GM18868 (cell line): ENCODE data around the gene CASP9.

Experiments used
- ATAC-seq: cut with Tn5 transposase; IDR thresholded peaks from one replicate; pipeline ENCODE4 v1.9.1; 2021; ENCODE audit warnings: mild to moderate bottlenecking, moderate library complexity; ENCODE audit not compliant: unreplicated experiment

CASP9 gene

DNA sequence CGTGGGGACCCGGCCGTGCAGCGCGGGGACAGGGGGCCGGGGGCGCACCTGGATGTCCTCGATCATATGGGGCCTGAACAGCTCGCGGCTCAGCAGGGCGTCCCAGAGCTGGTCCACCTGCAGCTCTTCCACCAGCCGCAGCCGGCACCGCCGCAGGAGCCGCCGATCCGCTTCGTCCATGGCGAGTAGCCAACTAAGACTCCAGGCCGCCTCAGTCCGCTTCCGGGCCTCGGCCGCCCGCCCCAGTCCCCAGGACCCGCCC lies at the start of gene CASP9:
Gene CASP9 (minus strand): TSS at position 195 of the 262 bp plus-strand sequence. CDS start 15 bp downstream, at position 180.
- ATAC-seq: no peak

DNA sequence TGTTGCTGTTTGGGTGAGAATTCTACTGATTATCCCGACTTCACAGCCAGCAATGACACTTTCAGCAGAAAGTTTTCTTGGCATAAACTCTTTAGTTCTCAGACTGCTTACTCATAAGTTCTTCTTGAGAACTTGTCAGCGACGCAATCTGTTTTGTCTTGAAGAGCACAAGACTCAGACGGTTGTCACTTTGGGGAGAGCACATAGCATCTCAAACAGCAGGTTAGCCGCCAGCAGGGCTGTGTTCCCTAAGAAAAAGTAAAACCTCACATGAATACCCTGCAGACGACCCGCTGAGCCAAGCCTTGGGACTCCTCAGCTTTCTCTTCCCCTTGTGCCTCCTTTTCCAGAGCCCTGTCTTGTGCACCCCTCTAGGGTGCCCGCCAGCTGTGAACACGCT lies 49.5 kb upstream of the CASP9 start:
- ATAC-seq: no peak

DNA sequence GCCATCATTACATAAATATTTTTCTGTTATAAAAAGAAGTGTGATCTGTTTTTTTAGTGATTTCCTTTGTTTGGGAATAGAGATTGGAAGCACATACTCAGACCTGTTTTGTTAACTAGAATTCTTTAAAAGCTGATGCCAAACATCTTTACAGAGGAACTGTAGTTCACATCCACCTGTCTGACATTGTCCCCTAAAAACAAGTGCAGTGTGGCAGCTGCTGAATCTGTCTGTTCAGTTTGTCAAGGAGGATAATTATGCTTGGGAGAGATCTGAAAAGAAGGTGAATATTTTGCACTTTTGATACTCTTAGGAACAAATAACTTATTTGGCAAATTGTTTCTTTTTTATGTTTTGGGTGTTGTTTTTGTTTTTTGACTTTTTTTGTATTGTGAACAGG lies 47.3 kb upstream of the CASP9 start:
- no peak for ATAC-seq

DNA sequence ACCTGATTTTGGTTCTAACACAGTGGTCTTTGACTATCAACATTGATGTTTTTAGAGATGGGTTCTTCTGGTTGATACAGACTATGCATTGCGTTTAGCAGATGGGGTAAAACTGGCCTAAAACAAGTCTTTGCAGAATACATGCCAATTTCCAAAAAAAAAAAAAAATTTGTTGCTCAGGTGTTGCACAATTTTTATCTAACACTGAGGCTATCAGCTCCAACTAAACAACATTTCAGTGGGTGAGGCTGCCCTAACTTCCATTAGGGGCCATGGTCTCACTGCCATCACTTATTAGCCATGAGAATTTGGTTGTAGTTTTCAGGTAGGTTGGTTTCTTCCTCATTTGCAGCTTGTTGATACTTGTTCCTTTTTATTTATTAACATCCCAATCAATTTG lies 46.8 kb upstream of the CASP9 start:
- no peak for ATAC-seq

DNA sequence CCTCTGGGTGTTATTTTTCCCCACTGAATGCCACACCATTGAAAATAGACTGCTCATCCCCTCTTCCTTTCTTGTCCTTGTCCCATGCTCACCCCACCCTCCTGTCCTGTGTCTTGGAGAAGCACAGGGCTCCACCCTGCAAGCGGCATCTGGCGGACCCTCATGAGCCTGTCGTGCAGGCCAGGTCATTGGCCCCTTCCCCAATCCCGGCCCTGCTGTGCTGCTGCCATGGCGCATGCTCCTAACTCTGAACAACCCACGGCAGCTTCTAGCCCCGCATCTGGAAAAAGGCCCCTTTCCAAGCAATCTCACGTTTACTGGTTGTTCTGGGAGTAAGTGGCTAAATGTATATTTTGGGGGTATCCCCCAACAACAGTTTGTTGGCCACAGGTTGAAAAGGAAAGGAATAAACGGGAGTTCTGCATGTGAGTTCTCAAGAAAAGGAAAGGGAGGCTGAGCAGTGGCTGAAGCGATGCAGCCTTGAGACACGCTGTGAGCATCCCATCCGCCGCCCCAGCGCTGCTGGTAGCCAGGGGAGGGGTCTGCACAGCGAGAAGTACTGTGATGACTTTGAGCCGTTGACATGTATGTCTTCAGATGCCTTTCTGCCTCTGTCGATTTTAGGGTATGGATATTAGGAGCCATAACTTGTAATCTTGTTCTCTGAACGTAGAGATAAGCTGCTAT lies 44.5 kb upstream of the CASP9 start:
- ATAC-seq: no peak

DNA sequence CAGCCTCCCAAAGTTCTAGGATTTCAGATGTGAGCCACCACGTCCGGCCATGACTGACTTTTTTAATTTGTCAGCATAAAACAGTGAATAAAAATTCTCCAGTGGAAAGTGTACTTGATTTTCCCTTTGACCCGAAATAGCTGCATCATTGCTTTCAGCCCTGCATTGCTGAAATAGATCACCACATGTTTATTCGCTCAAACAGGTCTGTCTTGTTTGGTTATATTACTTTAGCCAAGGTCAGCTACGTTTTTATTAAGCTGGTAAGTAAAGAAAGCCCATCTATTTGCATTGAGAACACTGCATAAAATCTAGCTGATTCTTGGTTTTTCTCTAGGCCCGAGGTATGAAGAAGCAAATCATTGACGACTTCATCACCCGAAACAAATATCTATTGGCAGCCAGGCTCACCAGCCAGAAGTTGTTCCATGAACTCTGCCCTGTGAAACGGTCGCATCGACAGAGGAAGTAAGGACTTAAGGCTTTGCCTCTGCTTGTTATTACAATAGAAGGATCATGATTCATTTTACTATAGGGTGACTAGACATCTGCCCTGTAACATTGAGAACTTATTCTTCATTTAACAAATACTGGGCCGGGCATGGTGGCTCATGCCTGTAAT lies 35.3 kb upstream of the CASP9 start:
- ATAC-seq: no peak

DNA sequence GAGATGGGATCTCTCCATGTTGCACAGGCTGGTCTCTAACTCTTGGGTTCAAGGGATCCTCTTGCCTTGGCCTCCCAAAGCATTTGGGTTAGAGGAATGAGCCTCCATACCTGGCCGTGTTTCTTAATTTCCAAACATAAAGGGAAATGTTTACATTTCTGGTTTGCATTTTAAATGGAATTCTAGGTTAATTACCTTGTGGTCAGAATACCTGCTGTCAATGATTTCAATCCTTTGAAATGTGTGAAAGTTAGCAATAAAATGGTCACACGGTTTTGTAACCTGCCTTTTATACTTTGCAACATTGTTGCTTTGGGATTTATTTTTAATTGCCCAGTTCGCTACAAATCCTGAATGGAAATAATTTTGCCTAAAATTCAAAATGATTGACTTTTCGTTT lies 34.5 kb upstream of the CASP9 start:
- ATAC-seq: no peak

DNA sequence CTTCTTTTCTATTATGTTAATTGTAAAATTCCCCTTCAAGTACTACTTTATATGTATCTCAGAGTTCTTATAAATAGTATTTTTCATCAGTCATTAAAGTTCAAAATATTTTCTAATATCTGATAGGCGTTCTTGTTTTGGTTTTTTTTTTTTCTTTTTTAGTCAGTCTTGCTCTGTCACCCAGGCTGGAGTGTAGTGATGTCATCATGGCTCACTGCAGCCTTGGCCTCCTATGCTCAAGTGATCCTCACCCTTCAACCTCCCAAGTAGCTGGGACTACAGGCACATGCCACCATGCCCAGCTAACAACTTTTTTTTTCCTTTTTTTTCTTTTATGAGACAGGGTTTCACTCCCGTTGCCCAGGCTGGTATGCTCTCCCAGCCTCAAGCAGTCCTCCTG lies 33.6 kb upstream of the CASP9 start:
- no peak for ATAC-seq

DNA sequence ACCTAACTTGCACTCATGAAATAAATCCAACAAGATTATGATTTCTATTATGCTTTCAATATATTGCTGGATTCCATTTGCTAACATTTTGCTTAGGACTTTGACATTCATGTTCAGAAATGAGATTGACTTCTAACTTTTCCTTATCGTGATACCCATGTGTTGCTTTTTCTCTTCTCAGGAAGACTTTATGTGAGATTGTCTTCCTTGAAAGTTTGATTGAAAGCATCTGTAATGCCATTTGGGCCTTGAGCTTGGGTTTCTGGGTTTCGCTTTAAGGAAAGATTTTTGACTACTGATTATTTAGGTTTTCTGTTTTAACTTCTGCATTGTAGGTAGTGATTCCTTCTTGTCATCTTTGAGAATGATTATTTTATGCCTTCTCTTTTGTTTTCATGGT lies 33.0 kb upstream of the CASP9 start:
- no peak for ATAC-seq

DNA sequence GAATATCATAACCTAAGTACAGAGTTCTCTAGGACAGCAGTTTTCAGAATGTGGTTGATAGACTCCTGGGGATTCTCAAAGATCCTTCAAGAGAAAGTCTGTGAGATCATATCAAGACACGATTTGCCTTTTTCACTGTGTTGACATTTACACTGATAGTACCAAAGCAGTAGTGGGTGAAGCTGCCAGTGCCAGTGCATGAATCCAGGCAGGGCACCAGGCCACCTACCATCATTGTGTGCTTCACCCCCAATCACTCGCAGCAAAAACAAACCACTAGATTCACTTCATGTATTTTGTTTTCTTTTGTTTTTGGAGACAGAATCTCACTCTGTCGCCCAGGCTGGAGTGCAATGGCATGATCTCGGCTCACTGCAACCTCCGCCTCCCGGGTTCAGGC lies 26.6 kb upstream of the CASP9 start:
- no peak for ATAC-seq

DNA sequence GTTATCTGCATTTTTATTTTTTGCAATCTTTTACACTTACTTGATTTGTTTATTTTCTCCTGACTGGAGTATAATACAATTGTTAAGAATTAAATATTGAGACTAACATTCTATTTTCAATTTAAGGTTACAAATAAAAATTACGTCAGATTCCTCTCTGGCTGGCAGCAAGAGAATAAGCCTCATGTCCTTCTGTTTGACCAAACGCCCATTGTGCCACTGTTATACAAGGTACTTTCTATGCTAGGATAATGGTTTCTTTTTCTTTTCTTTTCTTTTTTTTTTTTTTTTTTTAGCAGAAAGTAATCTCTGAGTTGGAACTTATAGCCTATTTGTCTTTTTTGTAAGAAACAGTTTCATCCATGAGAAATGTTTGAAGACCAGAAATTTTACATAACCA lies 22.6 kb upstream of the CASP9 start:
- no peak for ATAC-seq

DNA sequence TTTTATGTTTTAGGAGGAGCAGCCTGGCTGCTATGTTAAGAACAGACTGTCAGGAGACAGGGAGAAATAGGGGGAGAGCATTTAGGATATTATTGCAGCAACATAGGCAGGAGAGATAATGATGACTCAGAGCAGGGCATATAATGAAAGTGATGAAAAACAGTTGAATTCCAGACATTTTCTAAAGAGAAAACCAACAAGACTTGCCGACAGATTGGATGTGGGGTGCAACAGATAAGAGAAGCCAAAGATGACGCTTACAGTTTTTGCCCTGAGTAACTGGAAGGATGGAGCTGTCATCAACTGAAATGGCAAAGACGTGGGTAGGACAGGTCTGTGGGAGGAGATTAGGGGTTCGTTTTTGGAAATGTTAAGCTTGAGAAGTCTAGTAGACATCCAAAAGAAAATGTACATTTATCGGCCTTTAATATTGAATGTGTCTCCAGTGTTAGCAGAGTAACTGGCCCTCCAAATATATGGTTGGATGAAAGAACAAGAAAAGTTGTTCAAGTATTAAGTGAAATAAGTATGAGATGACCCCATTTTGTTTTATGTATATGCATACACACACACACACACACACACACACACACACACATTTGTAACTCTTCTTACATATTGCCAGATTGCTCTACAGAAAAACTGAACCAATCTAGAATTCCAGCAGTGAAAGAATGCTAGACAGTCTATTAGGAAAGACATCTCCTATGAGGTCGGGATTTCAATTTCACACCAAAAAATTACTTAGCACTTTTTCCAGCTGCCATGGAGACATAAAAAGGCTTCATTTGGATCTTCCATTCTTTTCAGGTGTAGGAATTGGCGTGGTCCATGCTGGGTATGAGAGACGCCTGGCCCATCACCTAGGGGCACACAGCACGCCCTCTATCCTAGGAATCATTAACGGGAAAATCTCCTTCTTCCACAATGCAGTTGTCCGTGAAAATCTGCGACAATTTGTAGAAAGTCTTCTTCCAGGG lies 19.9 kb upstream of the CASP9 start:
- no peak for ATAC-seq

DNA sequence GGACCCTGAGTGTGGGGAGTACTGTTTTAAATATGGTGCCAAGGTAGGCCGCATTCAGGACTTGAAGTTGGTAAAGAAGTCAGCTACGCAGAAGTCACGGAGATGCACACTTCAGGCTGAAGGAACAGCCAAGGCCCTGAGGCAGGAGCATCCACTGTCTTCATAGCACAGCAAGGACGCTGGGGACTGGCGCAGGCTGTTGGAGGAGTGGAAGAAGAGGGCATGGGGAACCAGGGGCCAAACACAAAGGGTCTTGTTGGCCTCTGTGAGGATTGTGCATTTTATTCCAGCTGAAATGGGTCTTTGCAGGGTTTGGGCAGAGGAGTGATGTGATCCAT lies 19.2 kb upstream of the CASP9 start:
- ATAC-seq: no peak

DNA sequence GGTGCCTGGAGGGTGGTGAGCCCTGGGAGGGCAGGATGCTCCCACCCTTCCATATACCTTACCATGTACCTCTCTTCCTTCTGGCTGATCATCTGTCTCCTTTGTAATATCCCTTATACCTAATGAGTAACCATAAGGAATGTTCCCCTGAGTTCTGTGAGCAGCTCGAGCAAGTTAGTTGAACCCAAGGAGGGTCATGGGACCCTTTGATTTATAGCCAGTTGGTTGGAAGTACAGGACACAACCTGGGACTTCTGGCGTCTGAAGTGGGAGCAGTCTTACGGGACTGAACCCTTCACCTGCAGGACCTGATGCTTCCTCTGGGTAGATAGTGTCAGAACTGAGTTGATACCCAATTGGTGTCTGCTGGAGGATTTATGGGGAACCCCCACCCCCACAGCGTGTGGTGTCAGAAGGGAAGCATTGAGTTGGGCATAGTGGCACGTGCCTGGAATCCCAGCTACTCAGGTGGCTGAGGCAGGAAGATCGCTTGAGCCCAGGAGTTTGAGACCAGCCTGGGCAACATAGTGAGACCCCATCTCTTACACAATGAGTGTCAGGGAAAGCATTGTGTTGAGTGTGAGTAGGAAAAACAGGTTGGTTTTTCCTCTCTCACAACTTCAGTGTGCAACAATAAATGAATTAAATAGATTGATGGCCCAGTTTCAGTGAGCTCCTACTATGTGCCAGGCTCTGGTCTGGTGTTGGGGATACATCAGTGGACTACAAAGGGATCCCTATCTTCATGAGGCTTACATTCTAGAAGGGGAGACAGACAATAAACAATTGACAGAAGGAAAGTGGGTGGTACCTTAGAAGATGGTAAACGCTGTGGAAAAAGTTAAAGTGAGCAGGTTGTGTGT lies 18.6 kb upstream of the CASP9 start:
- no peak for ATAC-seq

DNA sequence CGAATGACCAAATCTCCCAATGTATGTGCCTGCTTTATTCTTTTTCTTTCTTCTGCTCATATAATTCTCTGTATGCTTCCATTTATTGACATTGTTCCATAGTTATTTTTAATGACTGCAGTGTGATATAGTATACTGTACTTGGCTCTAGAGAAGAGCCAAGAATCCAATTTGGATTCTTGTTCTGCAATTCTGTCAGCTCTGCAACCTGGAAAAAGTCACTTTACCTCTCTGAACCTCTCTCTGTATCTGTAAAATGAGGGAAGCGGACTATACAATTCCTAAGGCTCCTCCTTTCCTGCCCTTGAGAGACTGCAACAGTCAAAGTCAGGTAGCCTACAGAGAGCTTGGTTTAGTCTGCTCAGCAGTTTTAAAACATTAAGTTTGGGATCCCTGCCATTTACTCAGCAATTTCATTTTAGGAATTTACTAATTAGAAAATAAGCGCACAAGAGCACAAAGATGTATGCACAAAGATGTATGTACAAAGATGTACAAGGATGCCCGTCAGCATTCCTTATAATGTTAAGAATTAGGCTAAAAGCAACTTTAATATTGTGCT lies 17.3 kb upstream of the CASP9 start:
- no peak for ATAC-seq

DNA sequence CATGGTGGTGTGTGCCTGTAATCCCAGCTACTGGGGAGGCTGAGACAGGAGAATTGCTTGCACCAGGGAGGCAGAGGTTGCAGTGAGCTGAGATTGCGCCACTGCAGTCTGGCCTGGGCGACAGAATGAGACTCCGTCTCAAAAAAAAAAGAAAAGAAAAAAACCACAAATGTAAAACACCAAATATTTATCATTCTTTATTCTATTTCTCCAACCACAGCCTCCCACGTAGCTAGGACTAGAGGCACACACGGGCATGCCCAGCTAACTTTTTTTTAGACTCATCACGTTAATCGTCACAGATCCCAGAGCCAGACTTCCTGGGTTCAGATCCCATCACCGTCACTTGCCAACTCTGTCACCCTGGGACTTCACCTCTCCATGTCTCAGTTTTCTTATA lies 16.2 kb upstream of the CASP9 start:
- no peak for ATAC-seq

DNA sequence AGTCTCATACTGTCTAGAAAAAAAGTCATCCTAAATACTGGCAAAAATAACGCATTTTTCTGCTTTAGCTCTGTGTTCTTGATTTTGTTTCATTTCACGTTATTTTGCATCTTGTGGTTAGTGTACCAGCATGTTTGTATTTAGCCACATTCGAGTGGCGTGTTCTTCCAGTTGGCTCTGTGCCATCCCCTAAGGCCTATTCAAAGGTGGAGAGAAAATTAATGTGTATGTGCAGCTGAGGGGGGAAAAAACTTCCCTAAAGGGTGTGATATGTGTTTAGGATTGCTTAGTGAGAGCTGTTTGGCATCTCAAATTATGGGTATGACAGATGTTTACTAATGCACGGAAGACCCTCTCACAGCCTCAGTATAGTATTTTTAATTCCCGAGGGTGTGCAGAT lies 14.8 kb upstream of the CASP9 start:
- ATAC-seq: no peak

DNA sequence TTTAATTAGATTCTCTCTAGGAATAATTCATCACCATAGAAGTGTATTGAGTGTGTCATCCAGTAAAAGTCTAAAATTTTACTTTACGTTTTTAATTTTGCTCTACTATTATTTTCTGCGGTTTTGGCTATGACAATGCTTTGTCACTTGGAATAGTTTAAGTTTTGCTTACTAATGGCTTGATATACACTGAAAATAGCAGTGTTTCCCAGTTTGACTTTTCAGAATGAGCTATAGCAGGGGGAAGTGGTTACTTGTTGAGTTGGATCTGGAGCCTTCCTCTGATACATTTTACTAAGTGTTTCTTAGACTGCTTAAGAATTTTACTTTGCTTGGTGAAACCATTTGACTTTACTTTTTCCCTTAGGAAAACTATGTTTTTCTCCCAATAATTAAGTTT lies 7.7 kb upstream of the CASP9 start:
- ATAC-seq: no peak

DNA sequence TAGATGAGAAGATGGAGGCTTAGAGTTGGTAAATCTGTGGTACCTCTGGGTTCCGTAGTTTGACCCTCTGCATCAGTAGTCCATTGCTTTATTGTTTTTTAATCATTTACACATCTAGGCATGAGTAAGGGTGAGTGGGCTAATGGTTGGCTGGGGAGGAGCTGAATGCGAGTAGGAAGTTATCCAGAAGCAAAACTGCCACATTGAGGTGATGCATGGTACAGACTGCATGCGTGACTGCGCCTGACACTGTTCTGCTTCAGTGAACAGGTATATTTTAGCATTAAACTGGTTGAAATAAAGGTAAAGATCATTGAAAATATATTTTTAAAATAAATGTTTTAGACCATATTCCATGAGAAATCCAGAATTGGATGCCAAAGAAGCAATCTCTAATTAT lies 7.0 kb upstream of the CASP9 start:
- ATAC-seq: no peak

DNA sequence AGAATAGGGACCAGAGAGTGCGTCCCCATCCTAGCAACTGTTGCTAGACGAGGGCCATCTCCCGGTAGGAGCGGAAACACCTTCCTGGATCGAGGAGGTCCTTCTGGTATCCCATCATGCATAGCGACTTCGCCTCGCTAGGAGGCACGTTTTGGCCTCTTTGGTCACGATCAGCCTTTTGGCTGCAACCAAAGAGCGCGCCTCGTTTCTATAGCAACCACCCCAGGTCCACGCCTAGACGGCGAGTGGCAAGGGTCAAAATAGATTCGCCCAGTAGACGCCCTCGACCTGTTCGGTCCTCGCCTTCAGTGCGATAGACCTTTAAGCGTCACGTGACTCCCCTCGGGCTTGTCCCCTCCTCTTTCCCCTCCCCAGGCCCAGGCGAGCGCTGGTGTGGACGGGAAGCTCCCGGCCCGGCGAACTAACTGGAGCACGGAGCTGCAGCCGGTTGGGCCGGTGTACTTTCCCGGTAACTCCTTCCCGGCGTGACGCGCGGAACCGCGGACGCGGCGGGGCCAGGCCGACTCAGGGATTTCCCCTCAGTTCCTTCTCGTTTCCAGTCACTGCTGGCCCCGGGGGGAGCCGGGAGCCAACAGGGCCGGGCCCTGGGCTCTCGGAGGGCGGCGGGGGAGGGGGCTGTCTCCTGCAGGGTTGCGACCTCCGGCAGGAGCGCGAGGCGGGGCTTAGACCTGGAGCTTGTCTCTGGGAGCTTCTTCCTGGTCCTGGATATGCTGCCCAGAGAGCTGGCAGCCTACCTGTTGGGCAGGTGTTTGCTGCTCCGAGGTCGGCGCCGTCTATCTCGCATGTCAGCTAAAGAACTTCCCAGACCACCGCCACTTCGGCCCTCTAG lies 2.7 kb upstream of the CASP9 start, which contains the start of gene DNAJC16:
Gene DNAJC16 (plus strand): TSS at position 359 of the 850 bp plus-strand sequence. CDS start 2,258 bp downstream, outside the sequence.
- ATAC-seq: peak; percentile 56
